GM12875 (cell line): Measurements from ENCODE around the gene GAL.

Experiments used
- H3K4me3 ChIP-seq: one replicate; pipeline ENCODE4 v1.5.1; 2011; ENCODE audit warnings: low read depth, low read length, control low read depth
- TF ChIP-seq, protein P1 (sequence below): IDR thresholded peaks from 2 replicates; pipeline ENCODE4 v1.5.1; 2011; ENCODE audit warnings: low read depth, mild to moderate bottlenecking, control low read depth, inconsistent platforms, low read length, moderate library complexity, borderline replicate concordance; ENCODE audit not compliant: insufficient read depth

The GAL gene

DNA sequence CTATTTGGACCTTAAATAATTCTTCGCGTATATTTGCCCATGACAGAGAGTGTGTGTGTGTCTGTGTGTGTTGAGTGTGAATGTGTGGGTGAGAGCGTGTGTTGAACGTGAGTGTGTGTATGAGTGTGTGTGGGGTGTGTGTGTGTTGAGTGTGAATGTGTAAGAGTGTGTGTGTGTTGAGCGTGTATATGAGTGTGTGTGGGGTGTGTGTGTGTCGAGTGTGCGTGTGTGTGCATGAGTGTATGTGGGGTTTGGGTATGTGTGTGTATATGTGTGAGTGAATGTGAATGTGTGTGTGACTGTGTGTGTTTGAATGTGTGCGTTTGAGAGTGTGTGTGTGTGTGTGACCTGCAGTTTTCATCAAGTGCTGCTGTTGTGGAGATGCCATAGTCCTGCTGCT is 26.8 kb downstream of the GAL start:
- no peak overlapping the region for H3K4me3 ChIP-seq
- TF ChIP-seq, protein P1, sequence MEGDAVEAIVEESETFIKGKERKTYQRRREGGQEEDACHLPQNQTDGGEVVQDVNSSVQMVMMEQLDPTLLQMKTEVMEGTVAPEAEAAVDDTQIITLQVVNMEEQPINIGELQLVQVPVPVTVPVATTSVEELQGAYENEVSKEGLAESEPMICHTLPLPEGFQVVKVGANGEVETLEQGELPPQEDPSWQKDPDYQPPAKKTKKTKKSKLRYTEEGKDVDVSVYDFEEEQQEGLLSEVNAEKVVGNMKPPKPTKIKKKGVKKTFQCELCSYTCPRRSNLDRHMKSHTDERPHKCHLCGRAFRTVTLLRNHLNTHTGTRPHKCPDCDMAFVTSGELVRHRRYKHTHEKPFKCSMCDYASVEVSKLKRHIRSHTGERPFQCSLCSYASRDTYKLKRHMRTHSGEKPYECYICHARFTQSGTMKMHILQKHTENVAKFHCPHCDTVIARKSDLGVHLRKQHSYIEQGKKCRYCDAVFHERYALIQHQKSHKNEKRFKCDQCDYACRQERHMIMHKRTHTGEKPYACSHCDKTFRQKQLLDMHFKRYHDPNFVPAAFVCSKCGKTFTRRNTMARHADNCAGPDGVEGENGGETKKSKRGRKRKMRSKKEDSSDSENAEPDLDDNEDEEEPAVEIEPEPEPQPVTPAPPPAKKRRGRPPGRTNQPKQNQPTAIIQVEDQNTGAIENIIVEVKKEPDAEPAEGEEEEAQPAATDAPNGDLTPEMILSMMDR = no peak

DNA sequence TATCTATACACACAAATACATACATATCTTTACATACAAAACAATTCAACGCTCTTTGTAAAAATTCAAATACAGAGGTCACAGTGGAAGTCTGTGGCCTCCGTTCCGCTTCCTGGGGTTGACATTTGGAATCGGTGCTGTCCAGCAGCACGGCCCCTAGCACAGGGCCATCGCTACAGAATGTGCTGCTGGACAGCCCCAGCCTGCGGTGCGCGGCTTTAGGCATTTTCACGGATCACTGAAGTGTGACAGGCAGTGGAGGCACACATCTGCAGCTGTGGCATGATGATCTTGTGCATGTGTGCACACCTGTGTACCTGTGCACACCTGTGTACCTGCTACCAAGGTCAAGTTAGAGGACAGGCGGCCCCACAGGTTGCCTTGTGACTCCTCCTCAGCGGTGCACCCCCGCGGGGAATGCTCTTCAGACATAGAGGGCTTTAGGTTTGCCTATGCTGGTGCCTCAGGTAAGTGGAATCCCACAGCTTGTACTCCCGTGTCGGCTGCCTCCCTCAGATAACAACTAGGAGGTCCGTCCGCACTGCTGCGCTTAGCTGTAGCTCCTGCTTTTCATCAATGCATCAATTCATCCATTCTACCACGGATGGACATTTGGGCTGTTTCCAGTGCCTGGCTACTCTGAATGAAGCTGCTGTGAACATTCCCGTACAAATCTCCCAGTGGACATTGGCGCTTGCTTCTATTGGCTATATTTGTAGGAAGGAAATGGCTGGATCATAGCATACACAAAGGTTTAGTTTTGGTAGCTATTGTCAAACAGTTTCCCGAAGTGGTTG is 29.9 kb downstream of the GAL start:
- no peak overlapping the region for H3K4me3 ChIP-seq
- TF ChIP-seq, protein P1 = no peak

DNA sequence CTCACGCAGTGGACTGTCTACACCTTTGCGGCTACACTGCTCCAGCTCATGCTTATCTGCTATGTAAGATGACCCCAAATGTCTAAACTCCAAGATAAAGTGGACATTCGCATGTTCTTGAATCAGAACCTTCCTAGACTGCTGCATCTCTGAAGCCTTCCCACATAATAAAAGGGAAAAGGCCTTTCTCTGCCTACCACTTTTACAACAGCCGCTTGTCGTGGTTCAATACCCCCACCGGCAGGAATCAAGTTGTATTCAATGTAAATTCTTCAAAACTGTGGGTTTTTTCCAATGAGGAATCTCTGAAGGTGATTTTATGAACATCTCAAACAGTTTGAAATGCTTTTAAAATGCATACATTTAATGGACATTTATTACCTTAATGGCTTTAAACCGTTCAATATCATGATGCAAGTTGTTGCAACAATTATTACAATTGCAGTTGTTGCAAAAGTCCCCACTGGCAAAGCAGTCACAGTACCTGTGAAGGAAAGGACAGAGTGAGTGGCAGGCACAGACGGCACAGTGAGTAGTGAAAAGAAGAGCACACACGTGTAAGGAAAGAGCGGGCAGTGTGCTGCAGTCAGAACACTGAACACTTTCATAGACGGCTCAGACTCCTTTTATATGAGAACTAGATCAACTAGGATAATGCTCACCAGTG is 31.2 kb downstream of the GAL start:
- H3K4me3 ChIP-seq = no peak overlapping the region
- TF ChIP-seq, protein P1 = no peak

DNA sequence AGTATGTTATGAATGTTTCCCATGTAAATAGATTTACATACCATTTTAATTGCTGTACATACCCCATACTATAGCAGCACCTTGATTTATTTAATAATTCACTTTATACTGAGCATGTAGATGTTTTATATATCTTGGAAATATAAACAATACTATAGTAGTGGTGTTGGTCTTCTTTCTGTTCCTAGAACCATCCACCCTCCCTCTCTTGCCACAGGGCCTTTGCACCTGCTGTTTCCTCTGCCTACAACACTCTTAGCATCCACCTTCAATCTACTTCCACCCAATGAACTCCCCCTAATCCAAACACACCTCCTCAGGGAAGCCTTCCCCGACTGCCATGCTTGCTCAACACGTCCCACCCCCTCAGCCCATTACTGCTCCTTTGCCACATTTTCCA is 36.7 kb downstream of the GAL start:
- TF ChIP-seq, protein P1 = no peak
- no peak overlapping the region for H3K4me3 ChIP-seq

DNA sequence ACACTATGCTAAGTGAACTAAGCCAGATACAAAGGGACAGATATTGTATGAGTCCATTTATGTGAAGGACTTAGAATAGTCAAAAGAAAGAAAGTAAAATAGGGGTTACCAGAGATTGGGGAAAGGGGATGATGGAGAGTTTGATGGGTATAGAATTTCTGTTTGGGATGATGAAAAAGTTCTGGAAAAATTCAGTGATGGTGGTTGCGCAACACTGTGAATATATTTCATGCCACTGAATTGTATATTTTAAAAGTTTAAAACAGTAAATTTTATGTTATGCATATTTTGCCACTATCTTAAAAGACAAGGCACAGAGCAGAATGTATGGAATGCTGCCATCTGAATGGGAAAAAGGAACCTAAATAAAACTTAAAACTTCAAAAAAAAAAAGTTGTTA is 37.8 kb downstream of the GAL start:
- H3K4me3 ChIP-seq = no peak overlapping the region
- TF ChIP-seq, protein P1 = no peak

DNA sequence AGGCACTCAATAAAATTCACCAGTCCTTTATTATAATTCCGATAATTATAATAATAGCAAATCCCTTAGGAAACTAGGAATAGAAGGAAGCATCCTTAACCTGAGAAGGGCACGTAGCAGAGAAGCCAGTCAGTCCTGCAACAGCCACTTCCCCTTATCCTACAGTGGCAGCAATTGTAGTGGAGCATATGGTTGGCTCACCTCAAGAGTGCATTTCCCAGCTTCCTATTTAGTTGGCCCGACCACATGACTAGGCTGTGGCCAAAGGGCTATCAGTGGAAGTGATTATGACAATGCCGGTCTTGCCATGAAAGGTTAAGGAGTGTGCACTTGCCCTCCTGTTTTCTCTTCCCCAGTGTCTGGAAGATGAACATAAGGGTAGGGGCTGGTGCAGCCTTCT is 39.9 kb downstream of the GAL start:
- TF ChIP-seq, protein P1 = no peak

DNA sequence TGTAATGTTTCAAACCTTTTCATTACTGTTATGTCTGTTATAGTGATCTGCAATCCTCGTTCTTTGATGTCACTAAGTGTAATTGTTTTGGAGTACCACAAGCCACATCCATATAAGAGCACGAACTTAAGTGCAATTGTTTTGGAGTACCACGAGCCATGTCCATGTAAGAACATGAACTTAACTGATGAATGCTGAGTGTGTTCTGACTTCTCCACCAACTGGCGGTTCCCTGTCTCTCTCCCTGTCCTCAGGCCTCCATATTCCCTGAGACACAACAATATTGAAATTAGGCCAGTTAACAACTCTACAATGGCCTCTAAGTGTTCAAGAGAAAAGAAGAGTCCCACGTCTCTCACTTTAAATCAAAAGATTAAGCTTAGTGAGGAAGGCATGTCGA is 43.4 kb downstream of the GAL start:
- H3K4me3 ChIP-seq = no peak overlapping the region
- TF ChIP-seq, protein P1 = no peak

More for the DNA sequence above, 39.9 kb downstream of the GAL start:
- no peak overlapping the region for H3K4me3 ChIP-seq
